ENCODE results near the gene KCNJ5.
A peak's percentile ranks its signal among the peaks of the same experiment; 100 is the strongest.

Gene KCNJ5

DNA sequence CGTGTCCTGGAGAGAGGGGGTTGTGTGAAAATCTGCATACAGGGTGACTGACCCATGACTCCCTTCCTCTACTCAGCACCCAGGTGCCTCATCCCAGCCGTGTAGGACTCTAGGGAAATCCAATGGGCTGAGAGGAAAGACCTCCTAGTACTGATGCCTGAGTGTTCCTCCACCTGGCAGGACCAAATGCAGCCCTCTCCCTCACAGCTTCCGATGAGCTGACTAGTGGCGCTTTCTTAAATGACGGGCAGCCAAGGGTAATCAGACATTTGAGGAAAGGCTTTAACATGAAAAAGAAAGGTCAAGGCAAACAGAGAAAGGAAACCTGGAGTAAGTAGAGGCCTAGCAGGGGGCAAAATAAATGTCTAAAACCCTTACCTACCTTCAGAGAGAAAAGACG is 19.1 kb upstream of the KCNJ5 start:
- DNase-seq: no peak

DNA sequence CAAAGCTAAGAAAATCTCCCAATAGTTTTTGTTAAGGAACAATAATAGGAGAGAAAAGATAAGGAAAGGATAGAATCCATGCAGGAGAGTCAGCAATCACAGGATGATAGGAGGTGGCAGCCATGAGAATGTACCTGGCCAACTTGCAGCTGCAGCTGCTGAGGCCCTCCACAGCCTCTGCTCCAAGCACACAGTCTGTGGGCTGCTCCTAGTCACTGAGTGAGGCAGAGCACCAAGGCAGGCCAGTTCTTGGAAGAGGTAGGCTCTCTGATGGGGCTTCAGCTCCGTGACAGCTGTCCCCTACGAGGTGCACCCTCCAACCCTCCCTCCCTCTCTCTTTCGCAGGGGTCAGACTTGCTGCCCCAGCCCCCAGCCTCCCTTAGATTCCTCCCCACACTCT is 18.6 kb upstream of the KCNJ5 start:
- no peak for DNase-seq

DNA sequence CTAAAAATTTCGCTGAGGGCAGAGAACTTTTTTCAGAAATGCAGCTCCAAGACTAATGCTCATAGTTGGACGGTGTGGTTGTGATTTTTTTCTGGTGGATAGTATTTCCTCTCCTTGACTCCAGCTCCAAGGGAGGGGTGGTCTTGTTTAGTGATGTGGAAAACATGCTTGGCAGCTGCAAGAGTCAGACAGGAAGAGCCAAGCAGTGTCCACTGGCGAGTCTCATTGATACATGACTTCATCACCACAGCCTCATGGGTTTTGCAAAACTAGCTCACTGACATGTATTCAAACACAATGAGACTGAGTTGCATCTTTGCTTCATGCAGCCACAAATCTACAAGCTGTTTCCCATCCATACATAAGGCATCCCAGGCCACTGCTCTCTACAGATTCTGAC is 16.7 kb upstream of the KCNJ5 start:
- no peak for DNase-seq

DNA sequence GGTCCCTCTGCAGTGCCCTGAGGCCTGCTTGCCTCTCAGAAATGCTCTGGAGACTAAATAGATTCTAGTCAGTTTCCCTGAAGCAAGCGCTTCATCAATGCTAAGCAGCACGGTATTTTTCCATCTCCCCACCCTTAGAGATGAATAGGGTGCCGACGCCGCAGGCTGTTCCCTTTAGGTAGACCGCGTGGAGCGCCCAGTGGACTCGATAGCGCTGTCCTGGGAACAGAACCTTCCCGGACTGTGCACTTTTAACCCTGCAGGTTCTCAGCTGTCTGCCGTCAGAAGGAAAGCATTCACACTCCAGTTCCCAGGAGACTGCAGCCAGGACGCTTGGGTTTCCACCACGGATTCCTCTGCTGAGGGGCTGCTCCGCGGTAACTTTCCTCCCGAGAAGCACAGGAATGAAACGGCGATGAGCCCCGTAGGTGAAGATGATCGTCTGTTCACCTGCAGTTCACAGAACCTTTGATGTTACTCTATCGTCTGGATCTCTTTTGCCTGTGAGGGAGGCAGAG is 15.0 kb upstream of the KCNJ5 start:
- no peak for DNase-seq

DNA sequence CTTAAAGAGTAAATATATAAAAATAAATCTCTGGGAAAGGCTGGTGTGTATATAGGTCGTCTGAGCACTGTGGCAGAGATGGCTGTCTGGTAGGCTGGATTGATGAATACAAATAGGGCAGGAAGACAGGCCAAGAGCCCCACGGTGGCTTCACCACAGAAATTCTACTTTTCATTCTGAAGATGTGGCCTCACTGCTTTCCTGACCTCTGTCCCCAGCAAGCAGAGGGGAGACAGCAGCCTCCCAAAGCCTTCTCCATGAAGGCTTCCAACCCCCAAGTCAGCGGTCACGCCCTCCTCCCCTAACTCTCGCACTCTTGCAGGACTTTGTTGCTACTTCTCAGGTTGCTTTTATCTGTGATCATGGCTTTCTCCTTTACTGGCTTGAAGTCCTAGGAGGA is 13.4 kb upstream of the KCNJ5 start:
- no peak for DNase-seq

DNA sequence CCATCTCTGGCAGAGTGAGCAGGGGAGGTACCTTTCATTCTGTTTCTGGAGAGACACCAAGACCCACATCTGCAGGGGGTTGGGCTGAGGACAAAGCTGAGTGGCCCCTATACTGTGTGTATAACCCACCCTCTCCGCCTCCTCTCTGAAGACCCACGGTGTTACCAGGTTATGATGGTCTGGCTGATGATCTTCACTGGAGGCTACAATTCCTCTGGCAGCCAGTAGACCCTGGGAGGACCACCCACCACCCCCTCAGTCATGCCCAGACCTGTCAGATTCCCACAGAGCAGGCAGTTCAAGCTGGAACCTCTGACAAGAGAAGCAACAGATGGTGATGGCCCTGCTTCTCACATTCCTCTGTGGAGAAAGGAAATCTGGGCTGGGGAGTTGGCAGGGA is 12.7 kb upstream of the KCNJ5 start:
- no peak for DNase-seq

DNA sequence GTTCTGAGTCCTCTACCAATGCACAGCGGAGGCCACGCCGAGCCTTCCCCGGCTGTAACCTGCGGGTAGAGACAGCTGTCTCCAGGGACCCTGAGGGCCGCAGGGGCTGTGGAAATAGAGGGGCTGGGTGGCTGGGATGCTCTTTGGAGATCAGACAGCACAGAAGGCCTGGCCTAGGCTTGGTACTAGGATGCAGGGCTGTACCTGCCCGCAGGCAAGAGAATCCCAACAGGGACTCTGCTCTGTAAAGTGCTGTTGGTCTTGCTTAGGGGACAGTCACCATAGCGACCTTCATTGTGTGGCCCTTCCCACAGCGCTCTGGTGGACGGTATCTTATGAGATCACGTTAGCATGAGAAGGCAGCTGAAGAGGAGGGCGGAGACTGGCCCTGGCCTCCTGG is 11.3 kb upstream of the KCNJ5 start:
- DNase-seq: no peak

DNA sequence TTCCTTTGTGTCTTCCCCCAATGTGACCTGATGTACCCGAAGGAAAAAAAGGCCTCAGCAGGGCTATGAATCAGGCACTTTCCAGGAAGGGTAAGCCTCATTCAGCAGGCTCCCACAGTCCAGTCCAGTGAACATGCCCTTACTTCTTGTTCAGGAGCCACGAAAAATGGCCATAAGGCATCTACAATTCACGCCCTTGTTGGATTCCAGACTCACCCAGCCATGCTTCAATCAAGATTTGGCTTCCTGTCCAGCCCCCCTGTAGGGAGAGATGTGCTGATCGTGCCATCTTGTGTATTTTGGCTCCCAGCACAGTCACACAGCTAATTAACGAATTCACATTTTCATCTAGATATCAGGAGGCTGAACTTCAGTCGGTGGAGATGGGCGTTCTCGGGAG is 9.9 kb upstream of the KCNJ5 start:
- no peak for DNase-seq

DNA sequence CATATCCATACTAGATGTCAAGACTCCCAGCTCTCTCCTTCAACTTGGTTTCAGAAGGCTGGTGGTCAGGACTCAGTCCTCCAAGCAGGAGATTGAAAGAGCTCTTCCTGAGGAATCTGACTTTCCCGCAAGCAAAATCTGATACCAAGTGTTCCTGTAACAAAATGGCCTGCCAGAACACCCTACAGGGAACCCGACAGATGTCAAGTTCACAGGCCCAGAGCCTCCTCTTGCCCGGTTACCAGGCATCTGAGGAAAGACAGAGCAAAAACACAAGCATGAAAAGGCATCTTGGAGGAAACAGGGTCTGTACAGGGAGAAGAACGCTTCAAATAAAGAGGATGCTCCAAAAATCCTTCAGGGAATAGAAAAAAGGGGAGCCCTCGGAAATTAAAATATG is 8.7 kb upstream of the KCNJ5 start:
- no peak for DNase-seq

DNA sequence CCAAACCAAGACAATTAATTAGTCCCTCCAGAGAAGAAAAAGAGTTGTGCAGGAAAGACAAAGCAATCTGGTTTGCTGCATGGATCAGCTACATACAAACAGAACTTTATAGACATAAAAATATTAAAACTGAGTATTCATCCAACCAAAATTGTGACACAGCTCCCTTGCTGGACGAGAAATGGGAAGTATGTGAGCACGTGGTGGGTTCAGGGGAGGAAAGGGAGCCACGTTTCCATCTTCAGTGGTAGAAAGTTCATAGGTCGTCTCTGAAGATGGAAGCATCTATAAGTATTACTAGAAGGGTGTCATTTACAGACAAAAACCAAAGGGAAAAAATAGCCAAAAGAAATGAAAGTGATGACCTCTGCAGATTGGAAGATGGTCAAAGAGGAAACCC is 7.1 kb upstream of the KCNJ5 start:
- no peak for DNase-seq

DNA sequence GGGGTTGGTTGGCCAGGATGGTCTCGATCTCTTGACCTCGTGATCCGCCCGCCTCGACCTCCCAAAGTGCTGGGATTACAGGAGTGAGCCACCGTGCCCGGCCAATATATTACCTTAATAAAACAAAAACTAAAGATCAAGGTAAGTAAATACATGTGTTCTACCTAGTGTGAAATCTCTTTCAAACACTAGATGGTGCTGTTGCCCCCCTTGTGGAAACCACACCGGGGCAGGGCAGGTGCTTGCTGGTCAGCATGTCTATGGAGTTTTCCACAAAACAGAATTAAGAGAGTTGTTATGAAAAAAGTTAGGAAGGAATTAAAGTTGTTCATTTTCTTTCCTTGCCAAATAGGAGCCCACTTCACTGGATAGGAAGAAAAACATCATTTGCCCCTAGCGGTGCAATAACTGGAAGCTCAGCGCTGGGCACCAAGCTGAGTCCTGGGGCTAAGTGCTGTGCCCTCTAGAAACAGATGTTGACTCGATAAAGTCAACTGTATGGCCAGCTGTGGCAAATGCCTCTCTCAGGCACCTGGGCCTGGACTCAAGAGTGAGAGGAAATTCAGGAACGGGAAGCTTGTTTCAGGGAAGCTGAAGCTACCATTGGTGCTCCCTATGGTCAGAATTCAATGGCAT is 6.3 kb upstream of the KCNJ5 start:
- DNase-seq: peak; percentile 75

DNA sequence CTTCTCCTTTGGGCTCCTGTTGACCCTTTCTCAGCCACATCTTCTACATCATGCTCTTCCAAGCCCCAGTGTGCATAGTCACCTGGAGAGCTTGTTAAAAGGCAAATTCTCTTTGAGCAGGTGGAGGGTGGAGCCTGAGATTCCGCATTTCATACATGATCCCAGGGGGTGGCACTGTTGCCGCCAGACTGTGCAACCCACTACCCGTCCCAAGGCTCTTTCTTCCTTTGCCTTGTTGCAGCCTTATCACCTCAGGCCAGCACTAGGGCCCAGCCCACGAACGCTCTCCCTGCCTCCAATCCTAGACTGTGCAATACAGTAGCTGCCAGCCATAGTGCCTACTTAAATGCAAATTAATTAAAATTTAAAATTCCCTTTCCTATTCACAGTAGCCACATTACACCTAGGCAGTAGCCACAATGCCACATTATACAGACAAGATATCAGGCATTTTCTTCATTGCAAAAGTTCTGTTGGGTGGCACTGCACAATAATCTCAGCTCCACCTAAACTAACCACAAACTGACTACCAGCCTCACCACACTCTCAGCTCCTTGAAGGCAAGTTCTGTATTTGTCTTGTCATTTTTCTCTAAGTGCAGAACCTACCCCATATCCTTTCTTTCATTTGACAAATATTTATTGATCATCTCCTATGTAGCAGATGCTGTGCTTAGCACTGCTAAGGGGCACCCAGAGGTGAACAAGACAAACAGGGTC is 4.6 kb upstream of the KCNJ5 start:
- no peak for DNase-seq

DNA sequence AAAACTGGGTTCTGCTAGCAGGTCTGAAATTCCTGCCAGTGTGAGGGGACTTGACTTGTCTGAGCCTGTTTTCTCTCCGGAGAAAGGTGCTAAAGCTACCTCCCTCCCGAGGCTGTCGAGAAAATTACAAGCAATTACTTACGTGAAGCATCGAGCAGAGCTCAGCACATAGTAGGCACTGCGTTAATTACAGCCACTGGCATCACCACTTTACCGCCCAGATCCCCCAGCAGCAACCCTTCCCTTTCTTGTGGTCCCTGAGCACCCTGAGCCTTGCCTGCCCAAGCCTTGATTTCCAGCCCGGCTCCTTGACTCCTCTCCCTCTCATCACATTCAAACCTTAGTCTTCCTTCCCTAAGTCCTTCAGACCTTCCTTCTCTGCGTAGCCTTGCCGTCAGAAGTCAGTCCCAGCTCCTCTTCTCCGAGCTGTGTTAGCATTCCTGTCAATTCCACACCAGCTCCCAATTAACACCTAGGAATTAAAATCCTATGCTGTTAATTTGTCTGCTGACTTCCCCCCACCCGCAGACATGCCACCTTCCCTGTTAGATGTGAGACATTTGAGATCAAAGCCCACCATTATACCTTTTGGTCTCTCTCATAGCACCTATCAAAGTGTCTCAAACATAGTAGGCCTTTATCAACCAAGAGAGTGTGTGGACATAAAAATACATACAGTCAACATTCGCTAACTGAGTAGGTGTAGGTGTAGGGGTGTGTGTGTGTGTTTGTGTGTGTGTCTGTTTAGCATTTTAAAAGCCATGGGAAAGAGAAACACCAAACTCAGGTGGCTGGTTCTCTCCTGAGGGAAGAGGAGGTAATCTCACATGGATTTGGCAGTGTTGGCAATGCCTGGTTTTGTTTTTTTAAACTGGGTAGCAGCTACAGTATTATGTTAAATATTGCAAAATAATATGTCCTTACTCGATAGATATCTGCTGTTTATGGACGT is 2.8 kb upstream of the KCNJ5 start:
- no peak for DNase-seq

DNA sequence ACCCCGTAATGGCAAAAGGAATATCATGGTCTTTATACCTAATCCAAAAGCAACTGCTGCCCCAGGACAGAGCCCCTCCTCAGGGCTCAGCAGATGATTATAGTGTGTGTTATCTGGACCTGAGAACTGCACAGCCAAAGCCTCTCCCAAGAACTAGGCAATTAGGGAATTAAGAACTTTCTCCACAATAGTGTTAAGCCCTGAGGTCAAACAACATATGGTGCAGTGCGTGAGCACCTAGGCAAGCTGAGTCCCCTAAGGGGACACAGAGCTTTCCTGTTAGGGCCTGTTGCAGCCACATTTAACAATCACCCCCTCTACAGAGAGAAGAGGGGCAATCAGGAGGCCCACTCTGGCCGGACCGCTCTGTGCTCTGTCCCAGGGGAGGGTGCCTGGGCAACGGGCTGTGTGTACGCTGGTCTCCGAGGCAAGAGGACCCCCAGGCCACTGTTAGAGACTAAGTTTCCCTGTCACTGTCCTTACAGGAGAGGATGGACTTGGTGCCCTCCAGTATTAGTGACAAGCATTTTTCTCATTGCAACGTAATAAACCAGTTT is 1.4 kb upstream of the KCNJ5 start:
- no peak for DNase-seq

DNA sequence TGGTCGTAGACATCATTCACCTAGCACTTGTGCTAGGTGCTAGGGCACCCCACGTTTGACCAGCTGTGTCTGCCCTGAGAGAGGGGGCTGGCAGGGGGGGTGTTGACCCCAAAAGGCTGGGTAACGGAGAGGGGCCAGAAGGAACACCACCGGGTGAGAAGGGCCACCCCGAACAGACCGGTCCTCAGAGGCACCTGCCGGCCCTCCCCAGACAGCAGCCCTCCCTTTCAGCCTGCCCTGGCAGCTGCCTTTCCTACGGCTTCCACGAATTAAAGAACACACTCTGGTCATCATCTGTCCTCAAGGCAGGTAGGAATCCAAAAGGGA is 977 bp upstream of the KCNJ5 start:
- no peak for DNase-seq

DNA sequence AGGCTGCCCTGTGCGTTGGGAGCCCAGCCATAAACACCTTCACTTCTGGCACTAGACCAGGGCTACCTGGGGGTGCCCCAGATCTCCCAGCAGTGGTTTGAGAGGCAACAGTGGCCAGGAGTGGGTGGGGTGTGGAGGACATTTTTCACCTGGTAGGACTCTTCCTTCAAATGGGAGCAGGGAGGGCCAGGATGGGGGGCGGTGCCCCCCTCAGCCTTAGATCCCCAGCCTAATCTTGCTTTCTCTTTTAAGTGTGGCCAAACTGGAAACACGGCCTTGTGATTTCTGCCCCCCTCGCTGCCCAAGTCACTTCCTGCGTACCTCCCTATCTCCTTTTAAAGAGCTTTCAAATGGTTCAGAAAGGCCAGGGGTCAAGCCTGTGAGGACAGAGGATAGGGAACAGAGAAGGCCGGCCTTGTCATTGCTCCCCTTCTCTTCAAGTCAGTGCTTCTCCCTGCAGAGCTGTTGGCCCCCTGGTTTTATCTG is 800 bp downstream of the KCNJ5 start:
- DNase-seq: no peak

DNA sequence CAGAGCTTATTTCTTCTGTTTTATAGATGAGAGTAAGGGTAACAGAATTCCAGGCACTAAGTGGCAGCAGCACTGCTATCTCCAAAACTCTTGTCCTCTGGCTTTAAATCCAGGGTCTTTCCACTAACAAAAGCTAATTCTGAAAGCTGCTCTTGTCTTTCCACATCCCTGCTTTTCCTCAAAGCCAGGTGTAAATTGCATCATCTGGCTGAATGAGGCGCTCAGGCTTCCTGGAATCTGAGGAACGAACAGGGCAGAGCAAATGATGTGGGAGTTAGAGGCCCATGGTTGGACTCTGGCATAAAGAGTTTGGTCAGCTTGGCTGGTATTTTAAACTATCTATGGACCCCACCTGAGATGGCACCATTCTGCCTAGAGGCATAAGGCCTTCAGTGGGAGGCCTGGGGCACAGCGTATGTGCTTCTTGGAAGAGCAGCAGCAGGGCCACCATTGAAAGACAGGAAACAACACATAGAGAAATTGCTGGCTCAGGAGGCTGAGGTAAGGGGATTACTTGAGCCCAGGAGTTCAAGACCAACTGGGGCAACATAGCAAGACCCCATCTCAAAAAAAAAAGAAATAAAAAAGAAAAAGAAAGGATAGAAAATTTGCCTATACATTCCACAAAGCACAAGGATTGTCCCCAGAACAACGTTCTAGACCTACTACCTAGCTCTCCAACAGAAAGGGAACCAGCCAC is 1.9 kb downstream of the KCNJ5 start:
- DNase-seq: no peak

DNA sequence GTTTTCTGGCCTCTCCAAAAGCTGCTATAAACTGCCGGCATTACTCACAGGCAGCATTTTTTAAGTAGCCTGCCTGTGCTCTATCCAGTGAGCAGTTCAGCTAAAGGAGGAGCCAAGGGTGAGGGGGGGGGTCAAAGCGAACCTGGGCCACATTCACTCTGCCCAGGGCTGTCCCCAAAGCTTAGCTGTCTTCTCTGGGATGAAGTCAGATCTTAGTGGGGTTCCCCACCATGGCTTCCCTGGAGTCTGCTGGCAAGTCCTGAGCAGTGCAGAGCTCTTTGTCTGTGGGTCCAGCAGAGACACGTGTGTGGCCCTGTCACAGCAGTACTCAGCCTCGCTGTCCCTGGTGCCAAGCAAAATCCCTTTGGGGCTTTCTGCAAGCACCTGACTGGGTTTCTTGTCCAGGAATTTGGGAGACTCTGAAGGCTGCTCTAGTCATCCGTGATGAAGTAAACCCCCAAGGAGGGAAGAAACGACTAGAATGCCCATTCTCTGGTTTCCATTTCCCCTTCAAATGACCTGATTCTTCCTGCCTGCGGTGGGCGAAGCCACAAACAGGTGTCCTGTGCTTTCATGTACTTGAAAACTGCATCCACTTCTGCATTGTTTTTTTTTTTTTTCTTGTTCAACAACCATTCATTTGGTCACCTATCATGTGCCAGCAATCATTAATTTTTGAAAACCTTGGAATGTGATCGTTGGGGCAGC is 2.6 kb downstream of the KCNJ5 start:
- no peak for DNase-seq

DNA sequence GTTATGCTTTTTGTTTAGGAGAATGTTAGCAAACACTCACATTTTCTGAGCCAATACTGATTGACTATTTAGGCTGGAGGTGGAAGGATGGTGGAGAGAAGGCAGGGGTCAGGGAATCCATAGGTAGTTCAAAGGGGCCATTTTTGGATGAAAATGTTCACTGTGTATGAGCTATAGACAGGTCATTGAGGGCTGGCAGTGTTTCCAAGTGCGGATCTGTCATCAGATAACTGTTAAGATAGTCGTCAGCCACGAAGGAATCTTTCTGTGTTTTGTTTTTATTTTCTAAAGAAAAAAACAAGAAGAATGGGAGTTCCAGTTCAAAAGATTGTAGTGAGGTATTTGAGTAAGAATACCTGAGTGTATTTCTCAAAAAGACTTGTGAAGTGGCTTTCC is 3.1 kb downstream of the KCNJ5 start:
- DNase-seq: no peak

DNA sequence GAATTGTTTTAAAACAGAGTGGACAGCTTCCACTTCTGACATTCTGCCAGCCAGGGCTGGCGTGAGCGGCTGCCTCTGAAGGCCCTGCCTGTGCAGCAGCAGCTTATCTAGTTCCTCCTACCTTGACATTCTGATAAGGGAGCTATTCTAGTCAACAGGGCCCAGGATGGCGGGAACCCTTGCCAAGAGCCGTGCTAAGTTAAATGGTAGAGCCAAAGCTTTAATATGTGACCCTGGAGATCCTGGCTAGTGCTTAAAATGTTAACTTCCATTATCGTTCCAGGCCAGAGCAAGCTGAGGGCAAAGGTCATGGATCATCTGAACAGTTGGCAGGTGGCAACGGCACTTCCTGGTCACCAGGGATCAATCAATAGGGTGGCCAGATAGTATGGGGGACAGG is 3.5 kb downstream of the KCNJ5 start:
- no peak for DNase-seq

DNA sequence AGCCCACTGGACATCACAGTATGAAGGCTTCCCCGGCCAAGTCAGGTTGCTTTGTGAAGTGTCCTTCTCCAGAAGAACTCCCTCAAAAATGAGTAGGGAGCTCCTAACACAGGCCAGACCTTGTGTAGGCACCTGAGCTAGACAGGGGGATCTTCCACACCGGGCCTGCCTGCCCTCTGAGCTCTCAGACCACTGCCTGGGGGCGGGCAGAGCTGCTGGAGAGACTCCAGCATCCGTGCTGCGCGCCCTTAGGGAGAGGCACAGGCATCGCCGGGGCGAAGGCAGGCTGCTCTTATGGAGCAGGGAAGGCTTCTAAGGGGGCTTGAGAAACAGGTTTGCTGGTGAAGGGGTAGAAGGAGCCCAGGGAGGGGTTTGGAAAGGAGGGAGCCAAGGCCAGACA is 4.4 kb downstream of the KCNJ5 start:
- DNase-seq: no peak

DNA sequence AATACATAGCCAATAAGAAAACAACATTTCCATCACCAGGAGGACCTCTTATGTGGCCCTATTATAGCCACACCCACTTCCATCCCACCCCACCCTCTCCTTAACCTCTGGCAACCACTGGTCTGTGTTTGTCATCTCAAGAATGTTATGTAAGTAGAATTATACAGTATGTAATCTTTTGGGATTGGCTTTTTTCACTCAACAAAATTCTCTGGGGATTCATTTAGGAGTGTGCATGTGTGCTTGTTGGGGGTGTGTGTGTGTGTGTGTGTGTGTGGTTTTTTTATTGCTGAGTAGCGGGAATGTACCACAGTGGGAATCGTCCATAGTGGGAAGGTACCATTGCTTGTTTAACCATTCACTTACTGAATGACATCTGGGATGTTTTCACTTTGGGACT is 5.2 kb downstream of the KCNJ5 start:
- no peak for DNase-seq

Measured in CD4-positive, alpha-beta T cell treated with Interleukin-21 for 1 hour (primary cell).